Neural cell (in vitro differentiated cells): ENCODE results near the gene CNOT10. TPM values are rescaled to one million over a fixed set of nuclear protein-coding genes. Genes with fewer than 3 reads are reported as not detected.
A peak's percentile ranks its signal among the peaks of the same experiment; 100 is the strongest.

Source experiments
- H2AFZ ChIP-seq: fragments of 200-600, 300-800 bp; sonication (generic), shearing (Covaris generic); 2 replicates; pipeline ENCODE4 v1.6.0; 2014; ENCODE audit warnings: low read depth, mild to moderate bottlenecking, antibody characterized with exemption, low read length, moderate library complexity
- H3F3A ChIP-seq: fragments of 200-600 bp; shearing (Covaris generic); 2 replicates; pipeline ENCODE4 v1.6.1; 2016; ENCODE audit warnings: mild to moderate bottlenecking, moderate library complexity, mixed read lengths, antibody characterized with exemption, low read length; ENCODE audit not compliant: insufficient read depth, poor library complexity, severe bottlenecking
- H3K27ac ChIP-seq: fragments of 200-600, 300-800 bp; sonication (generic), shearing (Covaris generic); 2 replicates; pipeline ENCODE4 v1.5.1; 2014; ENCODE audit warnings: mild to moderate bottlenecking, low read length, moderate library complexity
- H3K27me3 ChIP-seq: fragments of 300-800, 200-600 bp; sonication (generic), shearing (Covaris generic); 2 replicates; pipeline ENCODE4 v1.6.0; 2014; ENCODE audit warnings: mild to moderate bottlenecking, low read depth, low read length, moderate library complexity; ENCODE audit not compliant: insufficient read depth
- H3K36me3 ChIP-seq: fragments of 300-800, 200-600 bp; sonication (generic), shearing (Covaris generic); 2 replicates; pipeline ENCODE4 v1.5.1; 2014; ENCODE audit warnings: mild to moderate bottlenecking, antibody characterized with exemption, low read length, moderate library complexity; ENCODE audit not compliant: insufficient read depth
- H3K4me2 ChIP-seq: fragments of 300-800, 200-600 bp; sonication (generic), shearing (Covaris generic); 2 replicates; pipeline ENCODE4 v1.6.0; 2014; ENCODE audit warnings: mild to moderate bottlenecking, low read length
- H3K4me3 ChIP-seq: fragments of 300-800, 200-600 bp; sonication (generic), shearing (Covaris generic); 2 replicates; pipeline ENCODE4 v1.5.1; 2014; ENCODE audit warnings: mild to moderate bottlenecking, low read length, moderate library complexity
- H3K79me2 ChIP-seq: fragments of 200-600 bp; shearing (Covaris generic); replicated peaks from 2 replicates; pipeline ENCODE4 v1.6.0; 2014; ENCODE audit warnings: mild to moderate bottlenecking, low read length, moderate library complexity; ENCODE audit not compliant: insufficient read depth
- H3K9ac ChIP-seq: fragments of 300-800, 200-600 bp; sonication (generic), shearing (Covaris generic); 2 replicates; pipeline ENCODE4 v1.6.1; 2016; ENCODE audit warnings: mild to moderate bottlenecking, low read length, mixed read lengths
- H3K9me2 ChIP-seq: fragments of 200-600 bp; shearing (Covaris generic); 2 replicates; pipeline ENCODE4 v1.6.1; 2016; ENCODE audit warnings: mild to moderate bottlenecking, low read length, mixed read lengths; ENCODE audit not compliant: insufficient read depth
- H3K9me3 ChIP-seq: fragments of 200-600, 300-800 bp; sonication (generic), shearing (Covaris generic); 2 replicates; pipeline ENCODE4 v1.6.1; 2016; ENCODE audit warnings: mild to moderate bottlenecking, mixed run types, low read length, moderate library complexity, mixed read lengths
- H4K20me1 ChIP-seq: fragments of 200-600 bp; shearing (Covaris generic); 2 replicates; pipeline ENCODE4 v1.6.1; 2016; ENCODE audit warnings: mild to moderate bottlenecking, mixed run types; ENCODE audit not compliant: insufficient read depth
- EP300 ChIP-seq: fragments of 450-650 bp; conservative IDR thresholded peaks from 2 replicates; pipeline ENCODE4 v1.6.1; 2014; ENCODE audit warnings: antibody characterized with exemption, mild to moderate bottlenecking, moderate library complexity; ENCODE audit not compliant: poor library complexity, severe bottlenecking
- EZH2 ChIP-seq: fragments of 200-600, 300-800 bp; shearing (Covaris generic), sonication (generic); IDR thresholded peaks from 2 replicates; pipeline ENCODE4 v1.6.1; 2014; ENCODE audit warnings: antibody characterized with exemption, low read length, borderline replicate concordance, mild to moderate bottlenecking; ENCODE audit not compliant: insufficient read depth, poor library complexity, severe bottlenecking
- MXI1 ChIP-seq: fragments of 450-650 bp; conservative IDR thresholded peaks from 2 replicates; pipeline ENCODE4 v1.6.1; 2014; ENCODE audit warnings: antibody characterized with exemption, mild to moderate bottlenecking; ENCODE audit not compliant: poor library complexity, severe bottlenecking
- POLR2AphosphoS5 ChIP-seq: IDR thresholded peaks from 2 replicates; pipeline ENCODE4 v1.6.1; 2012
- RAD21 ChIP-seq: fragments of 450-650 bp; conservative IDR thresholded peaks from 2 replicates; pipeline ENCODE4 v1.6.1; 2014; ENCODE audit warnings: antibody characterized with exemption, mild to moderate bottlenecking, moderate library complexity
- SMC3 ChIP-seq: fragments of 450-650 bp; conservative IDR thresholded peaks from 2 replicates; pipeline ENCODE4 v1.6.1; 2014; ENCODE audit warnings: antibody characterized with exemption, mild to moderate bottlenecking, moderate library complexity; ENCODE audit not compliant: poor library complexity
- TAF1 ChIP-seq: IDR thresholded peaks from 2 replicates; pipeline ENCODE4 v1.6.1; 2012; ENCODE audit warnings: low read depth
- polyA plus RNA-seq: library from polyadenylated mRNA; depleted of rRNA; stranded (reverse); fragments of >200 nt; gene quantifications from 2 replicates; pipeline ENCODE4 v1.2.3, GENCODE V29; 2014
- TF ChIP-seq, protein P1 (sequence below): IDR thresholded peaks from 2 replicates; pipeline ENCODE4 v1.6.1; 2012; ENCODE audit warnings: borderline replicate concordance
- TF ChIP-seq, protein P2 (sequence below): fragments of 450-650 bp; IDR thresholded peaks from 2 replicates; pipeline ENCODE4 v1.5.1; 2014; ENCODE audit warnings: antibody characterized with exemption, mild to moderate bottlenecking, moderate library complexity; ENCODE audit not compliant: poor library complexity, severe bottlenecking

CNOT10 gene
- polyA plus RNA-seq, 1 donor from 2014 or later = 53.8 TPM

DNA sequence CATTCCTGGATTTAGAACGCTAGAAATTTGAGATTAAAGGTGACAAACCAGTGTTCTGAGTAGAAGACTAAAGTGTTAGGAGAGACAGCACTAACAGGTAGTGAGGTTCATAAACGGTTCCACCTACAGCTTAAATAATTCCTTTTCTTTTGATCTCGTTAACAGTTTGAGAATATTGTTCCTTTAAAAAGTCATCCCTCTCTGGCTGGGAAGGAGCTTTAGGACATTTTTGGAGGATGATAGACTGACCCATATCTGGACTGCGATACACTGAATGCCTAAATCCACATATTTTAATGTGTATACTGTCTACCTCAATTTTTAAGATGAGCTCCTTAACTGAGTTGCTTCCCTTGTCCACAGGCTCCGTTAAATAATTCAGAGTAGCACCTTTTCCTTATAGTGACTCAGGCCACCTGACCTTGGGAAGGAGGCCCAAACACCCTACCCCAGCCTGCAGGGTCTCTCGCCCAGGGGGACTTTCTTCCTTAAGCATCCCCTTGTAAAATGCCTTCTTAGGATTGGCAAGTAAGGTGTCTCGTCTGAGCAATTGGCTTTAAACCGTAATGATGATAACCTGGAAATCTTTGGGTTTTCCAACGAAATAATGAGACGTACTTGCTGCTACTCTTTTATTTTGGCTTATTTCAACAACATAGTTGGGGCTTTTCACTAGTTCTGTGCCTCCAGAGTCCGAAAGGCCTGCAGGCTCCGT is 136.1 kb downstream of the CNOT10 start:
- TF ChIP-seq EP300 = no peak
- TF ChIP-seq, protein P1, sequence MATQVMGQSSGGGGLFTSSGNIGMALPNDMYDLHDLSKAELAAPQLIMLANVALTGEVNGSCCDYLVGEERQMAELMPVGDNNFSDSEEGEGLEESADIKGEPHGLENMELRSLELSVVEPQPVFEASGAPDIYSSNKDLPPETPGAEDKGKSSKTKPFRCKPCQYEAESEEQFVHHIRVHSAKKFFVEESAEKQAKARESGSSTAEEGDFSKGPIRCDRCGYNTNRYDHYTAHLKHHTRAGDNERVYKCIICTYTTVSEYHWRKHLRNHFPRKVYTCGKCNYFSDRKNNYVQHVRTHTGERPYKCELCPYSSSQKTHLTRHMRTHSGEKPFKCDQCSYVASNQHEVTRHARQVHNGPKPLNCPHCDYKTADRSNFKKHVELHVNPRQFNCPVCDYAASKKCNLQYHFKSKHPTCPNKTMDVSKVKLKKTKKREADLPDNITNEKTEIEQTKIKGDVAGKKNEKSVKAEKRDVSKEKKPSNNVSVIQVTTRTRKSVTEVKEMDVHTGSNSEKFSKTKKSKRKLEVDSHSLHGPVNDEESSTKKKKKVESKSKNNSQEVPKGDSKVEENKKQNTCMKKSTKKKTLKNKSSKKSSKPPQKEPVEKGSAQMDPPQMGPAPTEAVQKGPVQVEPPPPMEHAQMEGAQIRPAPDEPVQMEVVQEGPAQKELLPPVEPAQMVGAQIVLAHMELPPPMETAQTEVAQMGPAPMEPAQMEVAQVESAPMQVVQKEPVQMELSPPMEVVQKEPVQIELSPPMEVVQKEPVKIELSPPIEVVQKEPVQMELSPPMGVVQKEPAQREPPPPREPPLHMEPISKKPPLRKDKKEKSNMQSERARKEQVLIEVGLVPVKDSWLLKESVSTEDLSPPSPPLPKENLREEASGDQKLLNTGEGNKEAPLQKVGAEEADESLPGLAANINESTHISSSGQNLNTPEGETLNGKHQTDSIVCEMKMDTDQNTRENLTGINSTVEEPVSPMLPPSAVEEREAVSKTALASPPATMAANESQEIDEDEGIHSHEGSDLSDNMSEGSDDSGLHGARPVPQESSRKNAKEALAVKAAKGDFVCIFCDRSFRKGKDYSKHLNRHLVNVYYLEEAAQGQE = no peak
- no peak for TF ChIP-seq EZH2
- TF ChIP-seq, protein P2, sequence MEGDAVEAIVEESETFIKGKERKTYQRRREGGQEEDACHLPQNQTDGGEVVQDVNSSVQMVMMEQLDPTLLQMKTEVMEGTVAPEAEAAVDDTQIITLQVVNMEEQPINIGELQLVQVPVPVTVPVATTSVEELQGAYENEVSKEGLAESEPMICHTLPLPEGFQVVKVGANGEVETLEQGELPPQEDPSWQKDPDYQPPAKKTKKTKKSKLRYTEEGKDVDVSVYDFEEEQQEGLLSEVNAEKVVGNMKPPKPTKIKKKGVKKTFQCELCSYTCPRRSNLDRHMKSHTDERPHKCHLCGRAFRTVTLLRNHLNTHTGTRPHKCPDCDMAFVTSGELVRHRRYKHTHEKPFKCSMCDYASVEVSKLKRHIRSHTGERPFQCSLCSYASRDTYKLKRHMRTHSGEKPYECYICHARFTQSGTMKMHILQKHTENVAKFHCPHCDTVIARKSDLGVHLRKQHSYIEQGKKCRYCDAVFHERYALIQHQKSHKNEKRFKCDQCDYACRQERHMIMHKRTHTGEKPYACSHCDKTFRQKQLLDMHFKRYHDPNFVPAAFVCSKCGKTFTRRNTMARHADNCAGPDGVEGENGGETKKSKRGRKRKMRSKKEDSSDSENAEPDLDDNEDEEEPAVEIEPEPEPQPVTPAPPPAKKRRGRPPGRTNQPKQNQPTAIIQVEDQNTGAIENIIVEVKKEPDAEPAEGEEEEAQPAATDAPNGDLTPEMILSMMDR = no peak
- no peak for TF ChIP-seq MXI1
- no peak for TF ChIP-seq SMC3
- TF ChIP-seq POLR2AphosphoS5 = peak; percentile 57
- H3F3A ChIP-seq = no peaks in the 10 kb centered on the region
- H2AFZ ChIP-seq = no peak overlapping the region
- H3K9me3 ChIP-seq = no peaks in the 10 kb centered on the region
- peak overlapping the region; percentile 9 for H3K9ac ChIP-seq
- no peak overlapping the region for H3K27ac ChIP-seq
- H3K36me3 ChIP-seq = no peaks in the 10 kb centered on the region
- H4K20me1 ChIP-seq = peaks cover 38% of the 10 kb centered on the region
- H3K79me2 ChIP-seq = peaks cover 68% of the 10 kb centered on the region
- peak overlapping the region; percentile 97 for H3K4me3 ChIP-seq
- peaks cover 51% of the 10 kb centered on the region for H3K27me3 ChIP-seq
- H3K4me2 ChIP-seq = peak overlapping the region; percentile 50
- H3K9me2 ChIP-seq = no peaks in the 10 kb centered on the region

DNA sequence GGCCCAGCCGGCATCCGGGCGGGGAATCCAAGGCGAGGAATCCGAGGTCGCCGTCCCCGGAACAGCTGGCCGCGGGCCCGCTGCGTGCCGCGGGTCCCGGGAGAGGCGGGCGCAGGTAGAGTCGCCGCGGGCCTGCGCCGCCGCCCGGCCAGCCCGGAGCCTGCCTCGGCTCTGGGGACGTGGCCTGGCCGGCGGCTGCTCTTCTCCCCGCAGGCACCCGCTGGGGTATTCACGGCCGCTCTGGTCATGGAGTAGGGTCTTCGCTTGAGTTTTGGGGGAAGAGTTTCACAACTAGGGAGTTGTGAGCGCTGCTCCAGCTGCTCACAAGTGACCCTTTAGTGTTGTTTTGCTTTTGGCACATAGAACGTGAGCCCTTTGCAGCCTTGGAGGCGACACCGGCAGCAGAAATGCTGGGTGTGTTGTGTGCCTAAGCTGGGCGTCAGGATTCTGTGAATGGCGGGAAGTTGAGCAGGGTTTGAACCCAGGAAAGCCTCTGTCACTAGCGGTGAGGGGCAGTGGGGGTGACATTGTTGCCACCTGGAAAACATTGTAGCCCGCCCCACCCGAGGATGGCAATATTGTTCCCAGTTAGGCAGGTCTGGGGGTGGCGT is 136.8 kb downstream of the CNOT10 start:
- H3K4me3 ChIP-seq = peak overlapping the region; percentile 97
- peaks cover 50% of the 10 kb centered on the region for H3K27me3 ChIP-seq
- H3K36me3 ChIP-seq = no peaks in the 10 kb centered on the region
- peaks cover 72% of the 10 kb centered on the region for H3K79me2 ChIP-seq
- H3K9me3 ChIP-seq = no peaks in the 10 kb centered on the region
- TF ChIP-seq EP300 (no peak), RAD21 (no peak), EZH2 (no peak), MXI1 (no peak), TAF1 (no peak), POLR2AphosphoS5 (no peak), SMC3 (no peak)
- TF ChIP-seq, protein P2 = no peak
- TF ChIP-seq, protein P1 = no peak
- H3K9me2 ChIP-seq = no peaks in the 10 kb centered on the region
- no peak overlapping the region for H3K27ac ChIP-seq
- no peak overlapping the region for H2AFZ ChIP-seq
- H3F3A ChIP-seq = no peaks in the 10 kb centered on the region
- peak overlapping the region; percentile 50 for H3K4me2 ChIP-seq
- peak overlapping the region; percentile 9 for H3K9ac ChIP-seq
- H4K20me1 ChIP-seq = peaks cover 38% of the 10 kb centered on the region
